Fibroblast of pulmonary artery (primary cell): ENCODE measurements around the gene GLIS1.

Experiments used
- DNase-seq: peaks from one replicate; pipeline ENCODE4 v3.0.0-alpha.2; 2010; ENCODE audit warnings: low read depth
- H3K4me3 ChIP-seq: replicated peaks from 2 replicates; pipeline ENCODE4 v1.5.1; 2011; ENCODE audit warnings: low read depth, mild to moderate bottlenecking, control low read depth, low read length, moderate library complexity
- TF ChIP-seq, protein P1 (sequence below): IDR thresholded peaks from 2 replicates; pipeline ENCODE4 v1.5.1; 2011; ENCODE audit warnings: mild to moderate bottlenecking, control low read depth, low read length, inconsistent platforms; ENCODE audit errors: missing control alignments

Gene GLIS1

GRCh38 chr1:53625049-53625448, 113.9 kb downstream of the GLIS1 start:
- DNase-seq, result peak; percentile 8
- H3K4me3 ChIP-seq, result no peak overlapping the region
- TF ChIP-seq, protein P1, sequence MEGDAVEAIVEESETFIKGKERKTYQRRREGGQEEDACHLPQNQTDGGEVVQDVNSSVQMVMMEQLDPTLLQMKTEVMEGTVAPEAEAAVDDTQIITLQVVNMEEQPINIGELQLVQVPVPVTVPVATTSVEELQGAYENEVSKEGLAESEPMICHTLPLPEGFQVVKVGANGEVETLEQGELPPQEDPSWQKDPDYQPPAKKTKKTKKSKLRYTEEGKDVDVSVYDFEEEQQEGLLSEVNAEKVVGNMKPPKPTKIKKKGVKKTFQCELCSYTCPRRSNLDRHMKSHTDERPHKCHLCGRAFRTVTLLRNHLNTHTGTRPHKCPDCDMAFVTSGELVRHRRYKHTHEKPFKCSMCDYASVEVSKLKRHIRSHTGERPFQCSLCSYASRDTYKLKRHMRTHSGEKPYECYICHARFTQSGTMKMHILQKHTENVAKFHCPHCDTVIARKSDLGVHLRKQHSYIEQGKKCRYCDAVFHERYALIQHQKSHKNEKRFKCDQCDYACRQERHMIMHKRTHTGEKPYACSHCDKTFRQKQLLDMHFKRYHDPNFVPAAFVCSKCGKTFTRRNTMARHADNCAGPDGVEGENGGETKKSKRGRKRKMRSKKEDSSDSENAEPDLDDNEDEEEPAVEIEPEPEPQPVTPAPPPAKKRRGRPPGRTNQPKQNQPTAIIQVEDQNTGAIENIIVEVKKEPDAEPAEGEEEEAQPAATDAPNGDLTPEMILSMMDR, result no peak

- DNase-seq, result no peak
- TF ChIP-seq, protein P1, result no peak
- no peak overlapping the region for H3K4me3 ChIP-seq
Measured at GRCh38 chr1:53622531-53622930, 116.4 kb downstream of the GLIS1 start.

- no peak for DNase-seq
- TF ChIP-seq, protein P1, result no peak
- H3K4me3 ChIP-seq, result no peak overlapping the region
Measured at GRCh38 chr1:53621144-53621543, 117.8 kb downstream of the GLIS1 start.

DNA sequence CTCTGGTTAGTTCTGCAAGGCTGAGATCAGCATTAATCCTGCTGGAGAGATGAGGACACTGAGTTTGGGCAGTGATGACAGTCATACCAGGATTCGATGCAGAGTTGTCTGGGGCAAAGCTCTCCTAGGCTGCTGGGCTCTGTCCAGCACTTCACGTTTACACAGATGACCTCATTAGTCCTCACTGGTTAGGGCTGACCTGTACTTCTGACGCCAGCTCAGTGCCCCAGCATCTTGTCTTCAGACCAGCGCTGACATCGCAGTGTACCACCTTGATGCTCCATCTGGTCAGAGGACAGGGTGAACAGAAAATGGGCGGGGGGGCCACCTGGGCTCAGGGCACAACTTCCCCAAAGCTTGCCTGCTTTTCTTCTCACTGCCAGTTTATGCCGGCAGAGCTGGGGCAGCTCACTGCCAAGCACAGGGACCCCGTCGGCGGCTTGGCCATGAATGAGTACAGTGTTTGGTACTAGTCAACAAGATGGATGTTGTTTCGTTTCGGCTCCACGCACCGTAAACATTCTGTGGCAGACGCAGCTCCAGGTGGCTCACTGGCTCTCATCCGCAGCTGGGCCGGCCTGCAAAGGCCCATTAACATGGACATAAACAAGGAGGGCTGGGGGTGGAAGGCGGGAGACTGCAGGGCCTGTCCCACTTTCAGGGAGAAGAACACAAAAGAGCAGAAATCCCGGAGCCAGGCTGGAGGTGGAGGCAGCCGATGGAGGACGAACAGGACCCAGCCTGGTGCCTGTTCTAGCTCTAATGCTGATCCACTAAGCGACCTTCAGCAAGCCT, 118.7 kb downstream of the GLIS1 start:
- peak; percentile 4 for DNase-seq
- TF ChIP-seq, protein P1, result no peak
- H3K4me3 ChIP-seq, result no peak overlapping the region

DNA sequence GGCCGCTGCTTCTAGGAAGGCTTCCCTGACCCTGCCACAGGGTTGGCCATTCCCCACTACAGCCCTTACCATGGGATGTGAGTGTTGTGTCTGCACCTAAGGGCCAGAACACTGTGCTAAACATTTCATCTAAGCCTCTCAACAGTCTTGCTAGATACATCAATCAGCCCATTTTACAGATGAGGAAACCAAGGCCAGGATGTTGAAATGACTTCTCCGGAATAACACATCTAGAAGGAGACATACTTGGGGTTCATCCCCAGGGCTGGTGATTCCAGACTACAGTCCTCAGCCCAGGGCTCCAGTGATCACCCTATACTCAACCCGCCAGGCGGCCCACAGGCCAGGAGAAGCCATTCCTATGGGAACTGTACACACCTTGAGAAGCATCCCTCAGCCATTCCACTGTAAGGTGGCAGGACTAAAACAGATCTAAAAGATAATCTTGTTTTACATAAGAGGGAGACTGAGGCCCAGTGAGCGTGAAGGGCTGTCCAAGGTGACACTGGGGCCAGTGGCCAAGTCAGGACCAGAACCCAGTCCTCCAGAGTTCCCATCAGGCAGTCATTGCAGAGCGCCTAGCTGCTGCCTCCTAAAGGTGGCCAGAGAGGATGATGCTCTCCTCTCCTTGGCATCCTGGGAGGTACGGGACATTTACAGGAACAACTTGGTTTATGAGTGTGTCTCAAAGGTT, 119.5 kb downstream of the GLIS1 start:
- TF ChIP-seq, protein P1, result no peak
- no peak overlapping the region for H3K4me3 ChIP-seq
- no peak for DNase-seq

- H3K4me3 ChIP-seq, result no peak overlapping the region
- TF ChIP-seq, protein P1, result no peak
- no peak for DNase-seq
Measured at GRCh38 chr1:53618500-53619366, 120.2 kb downstream of the GLIS1 start.
